K562 (cell line): ENCODE data around the gene HLCS. TPM values are rescaled to one million over a fixed set of nuclear protein-coding genes. Genes with fewer than 3 reads are reported as not detected.
A peak's percentile ranks its signal among the peaks of the same experiment; 100 is the strongest.

Source experiments
- ADNP ChIP-seq: fragments of 200-800 bp; sonication (Bioruptor generic); IDR thresholded peaks from 2 replicates; pipeline ENCODE4 v1.6.1; 2016; ENCODE audit warnings: missing genetic modification characterization, missing compliant biosample characterization
- ARNT ChIP-seq, 2 experiments: fragments of 450-650 bp; IDR thresholded peaks; 2 replicates each; pipeline ENCODE4 v1.6.1; 2016; ENCODE audit warnings: mild to moderate bottlenecking in 1 of 2
- DEAF1 ChIP-seq: fragments of 450-650 bp; formaldehyde crosslinking; IDR thresholded peaks from 2 replicates; pipeline ENCODE4 v1.4.0; 2020; ENCODE audit warnings: mild to moderate bottlenecking, moderate library complexity
- E2F1 ChIP-seq: sonication (generic); formaldehyde crosslinking; IDR thresholded peaks from 2 replicates; pipeline ENCODE4 v1.8.1; 2023; ENCODE audit warnings: mild to moderate bottlenecking, missing genetic modification reagents, moderate library complexity
- LCOR ChIP-seq: sonication (generic); formaldehyde crosslinking; IDR thresholded peaks from 2 replicates; pipeline ENCODE4 v1.8.0; 2022; ENCODE audit warnings: mild to moderate bottlenecking, missing genetic modification reagents
- NRF1 ChIP-seq, 2 experiments: fragments of 450-650 bp; IDR thresholded peaks in 1 of 2; conservative IDR thresholded peaks in 1 of 2; 2 replicates each; pipeline ENCODE4 v1.6.1; 2014; ENCODE audit warnings: mild to moderate bottlenecking in 2 of 2
- PBX2 ChIP-seq, 2 experiments: IDR thresholded peaks in 1 of 2; conservative IDR thresholded peaks in 1 of 2; 2 replicates each; pipeline ENCODE4 v1.6.1; 2016; ENCODE audit warnings: low read depth in 2 of 2, mild to moderate bottlenecking in 1 of 2, missing compliant biosample characterization in 1 of 2, missing genetic modification characterization in 1 of 2, moderate library complexity in 1 of 2
- ZKSCAN3 ChIP-seq: fragments of 250-450 bp; sonication (Bioruptor Pico); IDR thresholded peaks from 2 replicates; pipeline ENCODE4 v1.4.0; 2020
- polyA plus RNA-seq, 8 experiments: library from polyadenylated mRNA; depleted of rRNA in 4 of 8; stranded (reverse) in 5 of 8; unstranded in 3 of 8; fragments of >200 nt; fragmentation: Nextera tagmentation in 2 of 8; fragmentation: Illumina TruSeq in 1 of 8; extraction: Ambion mirVana in 2 of 8; extraction: Trizol in 1 of 8; gene quantifications; 2 replicates each; pipeline versions ENCODE4 v1.2.1 to v1.2.3, GENCODE V29; 2011 to 2014; ENCODE audit warnings: inconsistent platforms in 1 of 8, missing spikeins in 1 of 8
- total RNA-seq, 7 experiments: library from RNA; depleted of rRNA in 6 of 7; stranded (reverse); fragments of >200 nt in 6 of 7; fragmentation: Illumina TruSeq in 2 of 7; extraction: Trizol in 2 of 7; gene quantifications; 2 replicates each; pipeline versions ENCODE4 v1.2.1 to v1.2.3, GENCODE V29; 2011 to 2021; ENCODE audit warnings: low replicate concordance in 1 of 7
- TF ChIP-seq, protein P1 (sequence below), 2 experiments: fragments of 450-650 bp; conservative IDR thresholded peaks; 2 replicates each; pipeline ENCODE4 v1.6.1; 2017; ENCODE audit warnings: mild to moderate bottlenecking in 2 of 2, moderate library complexity in 2 of 2
- TF ChIP-seq, protein P2 (sequence below): fragments of 450-650 bp; IDR thresholded peaks from 2 replicates; pipeline ENCODE4 v1.6.1; 2016
- TF ChIP-seq, protein P3 (sequence below): fragments of 450-650 bp; IDR thresholded peaks from 2 replicates; pipeline ENCODE4 v1.6.1; 2017; ENCODE audit warnings: antibody characterized with exemption
- TF ChIP-seq, protein P4 (sequence below): fragments of 200-800 bp; sonication (Bioruptor generic); IDR thresholded peaks from 2 replicates; pipeline ENCODE4 v1.6.1; 2017; ENCODE audit warnings: missing genetic modification characterization, missing compliant biosample characterization

The HLCS gene
- total and polyA plus RNA-seq, 9 of the 15 experiments (the other 6 are each of a cell fraction or from before 2014, with no cell fraction given) = 3.0 to 21.5 (median 17.1) TPM

GRCh38 chr21:36976882-36977651 lies 10.6 kb upstream of the HLCS start (continued):
- TF ChIP-seq DEAF1 (CRISPR knock-in tag) = peak; percentile 88
- TF ChIP-seq, protein P1, sequence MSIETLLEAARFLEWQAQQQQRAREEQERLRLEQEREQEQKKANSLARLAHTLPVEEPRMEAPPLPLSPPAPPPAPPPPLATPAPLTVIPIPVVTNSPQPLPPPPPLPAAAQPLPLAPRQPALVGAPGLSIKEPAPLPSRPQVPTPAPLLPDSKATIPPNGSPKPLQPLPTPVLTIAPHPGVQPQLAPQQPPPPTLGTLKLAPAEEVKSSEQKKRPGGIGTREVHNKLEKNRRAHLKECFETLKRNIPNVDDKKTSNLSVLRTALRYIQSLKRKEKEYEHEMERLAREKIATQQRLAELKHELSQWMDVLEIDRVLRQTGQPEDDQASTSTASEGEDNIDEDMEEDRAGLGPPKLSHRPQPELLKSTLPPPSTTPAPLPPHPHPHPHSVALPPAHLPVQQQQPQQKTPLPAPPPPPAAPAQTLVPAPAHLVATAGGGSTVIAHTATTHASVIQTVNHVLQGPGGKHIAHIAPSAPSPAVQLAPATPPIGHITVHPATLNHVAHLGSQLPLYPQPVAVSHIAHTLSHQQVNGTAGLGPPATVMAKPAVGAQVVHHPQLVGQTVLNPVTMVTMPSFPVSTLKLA (conservative IDR thresholded peaks at IDR 0.05) = no peak
- 0 out of 4 replicates have a peak, but pooled peaks have one; percentile 16 to 18 for TF ChIP-seq NRF1 (conservative IDR thresholded peaks at IDR 0.05 in 1 of 2, IDR thresholded peaks at IDR 0.05 in 1 of 2)
- TF ChIP-seq, protein P2, sequence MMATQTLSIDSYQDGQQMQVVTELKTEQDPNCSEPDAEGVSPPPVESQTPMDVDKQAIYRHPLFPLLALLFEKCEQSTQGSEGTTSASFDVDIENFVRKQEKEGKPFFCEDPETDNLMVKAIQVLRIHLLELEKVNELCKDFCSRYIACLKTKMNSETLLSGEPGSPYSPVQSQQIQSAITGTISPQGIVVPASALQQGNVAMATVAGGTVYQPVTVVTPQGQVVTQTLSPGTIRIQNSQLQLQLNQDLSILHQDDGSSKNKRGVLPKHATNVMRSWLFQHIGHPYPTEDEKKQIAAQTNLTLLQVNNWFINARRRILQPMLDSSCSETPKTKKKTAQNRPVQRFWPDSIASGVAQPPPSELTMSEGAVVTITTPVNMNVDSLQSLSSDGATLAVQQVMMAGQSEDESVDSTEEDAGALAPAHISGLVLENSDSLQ = peak; percentile 70
- TF ChIP-seq E2F1 (CRISPR knock-in tag) = peak; percentile 41; the same call in 1 of the 2 replicates
- peak in 1 of 2 experiments; percentile 67; a peak in 1 of 4 replicates for TF ChIP-seq ARNT (IDR thresholded peaks at IDR 0.05)
- TF ChIP-seq PBX2 (CRISPR knock-in tag; IDR thresholded peaks at IDR 0.05; ENCODE audit: low read depth) = no peak
- TF ChIP-seq PBX2 (tag; conservative IDR thresholded peaks at IDR 0.05; ENCODE audit: low read depth) = peak; percentile 63
- peak; percentile 70 for TF ChIP-seq ADNP (tag)
- TF ChIP-seq, protein P3, sequence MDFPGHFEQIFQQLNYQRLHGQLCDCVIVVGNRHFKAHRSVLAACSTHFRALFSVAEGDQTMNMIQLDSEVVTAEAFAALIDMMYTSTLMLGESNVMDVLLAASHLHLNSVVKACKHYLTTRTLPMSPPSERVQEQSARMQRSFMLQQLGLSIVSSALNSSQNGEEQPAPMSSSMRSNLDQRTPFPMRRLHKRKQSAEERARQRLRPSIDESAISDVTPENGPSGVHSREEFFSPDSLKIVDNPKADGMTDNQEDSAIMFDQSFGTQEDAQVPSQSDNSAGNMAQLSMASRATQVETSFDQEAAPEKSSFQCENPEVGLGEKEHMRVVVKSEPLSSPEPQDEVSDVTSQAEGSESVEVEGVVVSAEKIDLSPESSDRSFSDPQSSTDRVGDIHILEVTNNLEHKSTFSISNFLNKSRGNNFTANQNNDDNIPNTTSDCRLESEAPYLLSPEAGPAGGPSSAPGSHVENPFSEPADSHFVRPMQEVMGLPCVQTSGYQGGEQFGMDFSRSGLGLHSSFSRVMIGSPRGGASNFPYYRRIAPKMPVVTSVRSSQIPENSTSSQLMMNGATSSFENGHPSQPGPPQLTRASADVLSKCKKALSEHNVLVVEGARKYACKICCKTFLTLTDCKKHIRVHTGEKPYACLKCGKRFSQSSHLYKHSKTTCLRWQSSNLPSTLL = no peak
- TF ChIP-seq LCOR = 0 out of 2 replicates have a peak, but pooled peaks have one; percentile 61
- TF ChIP-seq ZKSCAN3 = no peak
- TF ChIP-seq, protein P4, sequence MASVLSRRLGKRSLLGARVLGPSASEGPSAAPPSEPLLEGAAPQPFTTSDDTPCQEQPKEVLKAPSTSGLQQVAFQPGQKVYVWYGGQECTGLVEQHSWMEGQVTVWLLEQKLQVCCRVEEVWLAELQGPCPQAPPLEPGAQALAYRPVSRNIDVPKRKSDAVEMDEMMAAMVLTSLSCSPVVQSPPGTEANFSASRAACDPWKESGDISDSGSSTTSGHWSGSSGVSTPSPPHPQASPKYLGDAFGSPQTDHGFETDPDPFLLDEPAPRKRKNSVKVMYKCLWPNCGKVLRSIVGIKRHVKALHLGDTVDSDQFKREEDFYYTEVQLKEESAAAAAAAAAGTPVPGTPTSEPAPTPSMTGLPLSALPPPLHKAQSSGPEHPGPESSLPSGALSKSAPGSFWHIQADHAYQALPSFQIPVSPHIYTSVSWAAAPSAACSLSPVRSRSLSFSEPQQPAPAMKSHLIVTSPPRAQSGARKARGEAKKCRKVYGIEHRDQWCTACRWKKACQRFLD (CRISPR knock-in tag) = no peak
